ENCODE results near the gene MTX3. TPM values are rescaled to one million over a fixed set of nuclear protein-coding genes. Genes with fewer than 3 reads are reported as not detected.

MTX3 gene
- total and polyA plus RNA-seq, 4 donors: 2.3 to 7.6 (median 4.4) TPM

DNA sequence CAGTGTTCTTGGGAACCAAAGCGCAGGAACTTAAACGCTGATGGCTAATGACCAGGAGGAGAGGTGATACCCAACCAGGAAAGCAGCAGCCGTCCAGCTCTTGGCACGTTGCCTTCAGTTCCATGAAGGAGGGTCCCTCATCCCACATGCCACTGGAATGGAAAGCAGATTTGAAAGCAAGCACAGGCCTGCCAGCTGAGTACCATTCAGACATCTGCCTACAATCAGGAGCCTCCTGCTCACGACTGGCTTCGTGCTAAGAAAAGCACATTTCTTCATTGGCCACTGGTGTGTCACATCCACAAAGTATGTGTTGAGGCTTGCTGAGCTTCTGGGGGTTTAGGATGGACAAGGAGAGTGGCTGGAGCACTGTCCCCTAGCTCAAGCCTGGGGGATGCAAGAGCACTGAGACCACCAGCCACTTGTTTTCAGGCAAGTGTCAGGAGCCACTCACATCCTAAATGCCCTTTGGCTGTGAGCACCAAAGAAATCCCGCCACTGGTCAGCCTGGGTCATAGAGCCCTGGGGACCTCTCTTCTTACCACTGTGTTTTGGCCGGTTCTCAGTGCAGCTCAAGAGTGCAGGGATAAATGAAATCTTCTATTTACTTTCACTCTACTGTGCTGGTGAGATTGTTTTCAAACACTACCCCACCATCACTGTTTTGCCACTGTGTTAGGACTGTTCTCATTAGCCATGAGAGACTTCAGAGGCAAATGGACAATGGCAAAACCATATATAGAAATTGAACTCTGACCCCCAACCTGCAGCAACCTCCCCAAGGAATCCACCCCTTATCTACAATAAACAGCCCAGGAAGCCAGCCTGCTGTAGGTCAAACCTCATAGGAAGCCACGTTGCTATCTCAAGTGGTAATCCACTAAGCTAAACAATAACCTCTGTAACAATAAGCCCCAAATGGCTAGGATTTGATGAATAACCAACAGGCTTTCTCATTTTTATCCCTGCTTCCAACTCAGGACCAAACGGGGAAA is 58.3 kb downstream of the MTX3 start (continued):
- TF ChIP-seq, protein P1, sequence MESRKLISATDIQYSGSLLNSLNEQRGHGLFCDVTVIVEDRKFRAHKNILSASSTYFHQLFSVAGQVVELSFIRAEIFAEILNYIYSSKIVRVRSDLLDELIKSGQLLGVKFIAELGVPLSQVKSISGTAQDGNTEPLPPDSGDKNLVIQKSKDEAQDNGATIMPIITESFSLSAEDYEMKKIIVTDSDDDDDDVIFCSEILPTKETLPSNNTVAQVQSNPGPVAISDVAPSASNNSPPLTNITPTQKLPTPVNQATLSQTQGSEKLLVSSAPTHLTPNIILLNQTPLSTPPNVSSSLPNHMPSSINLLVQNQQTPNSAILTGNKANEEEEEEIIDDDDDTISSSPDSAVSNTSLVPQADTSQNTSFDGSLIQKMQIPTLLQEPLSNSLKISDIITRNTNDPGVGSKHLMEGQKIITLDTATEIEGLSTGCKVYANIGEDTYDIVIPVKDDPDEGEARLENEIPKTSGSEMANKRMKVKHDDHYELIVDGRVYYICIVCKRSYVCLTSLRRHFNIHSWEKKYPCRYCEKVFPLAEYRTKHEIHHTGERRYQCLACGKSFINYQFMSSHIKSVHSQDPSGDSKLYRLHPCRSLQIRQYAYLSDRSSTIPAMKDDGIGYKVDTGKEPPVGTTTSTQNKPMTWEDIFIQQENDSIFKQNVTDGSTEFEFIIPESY (IDR thresholded peaks at IDR 0.05): no peak
- TF ChIP-seq SP1 (IDR thresholded peaks at IDR 0.05) (no peak), NR2F2 (IDR thresholded peaks at IDR 0.05) (no peak), FOXA2 (IDR thresholded peaks at IDR 0.05) (no peak)

GRCh38 chr5:79931866-79932265 is 59.2 kb downstream of the MTX3 start:
- WGBS: 85% methylated on average over 4 of the region's 4 CpGs
- TF ChIP-seq EGR1 (IDR thresholded peaks at IDR 0.05; ENCODE audit: low read depth in 2 of 2) (no peak), HNF4A (conservative IDR thresholded peaks at IDR 0.05) (no peak), RAD21 (IDR thresholded peaks at IDR 0.05) (no peak), SP1 (IDR thresholded peaks at IDR 0.05) (no peak), MAX (IDR thresholded peaks at IDR 0.05) (no peak), FOXA1 (IDR thresholded peaks at IDR 0.05) (no peak), RXRA (IDR thresholded peaks at IDR 0.05) (no peak), REST (IDR thresholded peaks at IDR 0.05) (no peak), YY1 (IDR thresholded peaks at IDR 0.05) (no peak), HNF4G (IDR thresholded peaks at IDR 0.05) (no peak), TAF1 (conservative IDR thresholded peaks at IDR 0.05) (no peak), GABPA (IDR thresholded peaks at IDR 0.05 in 1 of 2, conservative IDR thresholded peaks at IDR 0.05 in 1 of 2) (no peak)
- TF ChIP-seq, protein P2, sequence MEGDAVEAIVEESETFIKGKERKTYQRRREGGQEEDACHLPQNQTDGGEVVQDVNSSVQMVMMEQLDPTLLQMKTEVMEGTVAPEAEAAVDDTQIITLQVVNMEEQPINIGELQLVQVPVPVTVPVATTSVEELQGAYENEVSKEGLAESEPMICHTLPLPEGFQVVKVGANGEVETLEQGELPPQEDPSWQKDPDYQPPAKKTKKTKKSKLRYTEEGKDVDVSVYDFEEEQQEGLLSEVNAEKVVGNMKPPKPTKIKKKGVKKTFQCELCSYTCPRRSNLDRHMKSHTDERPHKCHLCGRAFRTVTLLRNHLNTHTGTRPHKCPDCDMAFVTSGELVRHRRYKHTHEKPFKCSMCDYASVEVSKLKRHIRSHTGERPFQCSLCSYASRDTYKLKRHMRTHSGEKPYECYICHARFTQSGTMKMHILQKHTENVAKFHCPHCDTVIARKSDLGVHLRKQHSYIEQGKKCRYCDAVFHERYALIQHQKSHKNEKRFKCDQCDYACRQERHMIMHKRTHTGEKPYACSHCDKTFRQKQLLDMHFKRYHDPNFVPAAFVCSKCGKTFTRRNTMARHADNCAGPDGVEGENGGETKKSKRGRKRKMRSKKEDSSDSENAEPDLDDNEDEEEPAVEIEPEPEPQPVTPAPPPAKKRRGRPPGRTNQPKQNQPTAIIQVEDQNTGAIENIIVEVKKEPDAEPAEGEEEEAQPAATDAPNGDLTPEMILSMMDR (IDR thresholded peaks at IDR 0.05; ENCODE audit: low read depth, low read length, missing input control): no peak
- TF ChIP-seq, protein P3, sequence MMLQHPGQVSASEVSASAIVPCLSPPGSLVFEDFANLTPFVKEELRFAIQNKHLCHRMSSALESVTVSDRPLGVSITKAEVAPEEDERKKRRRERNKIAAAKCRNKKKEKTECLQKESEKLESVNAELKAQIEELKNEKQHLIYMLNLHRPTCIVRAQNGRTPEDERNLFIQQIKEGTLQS (IDR thresholded peaks at IDR 0.05): no peak
- Histone ChIP-seq H3K9me3 (ENCODE audit: control insufficient read depth in 4 of 4, low read length in 3 of 4) (peaks cover 0 to 5% (median 2%) of the 10 kb centered on the region in 4 donors), H3K27ac (ENCODE audit: low read depth in 1 of 2, low read length in 2 of 2) (no peak overlapping the region), H3K27me3 (ENCODE audit: control insufficient read depth in 4 of 4, insufficient read depth in 4 of 4, low read length in 3 of 4) (no peaks in the 10 kb centered on the region), H3K36me3 (ENCODE audit: control insufficient read depth in 4 of 4, insufficient read depth in 3 of 4, low read depth in 1 of 4, low read length in 3 of 4) (no peaks in the 10 kb centered on the region), H3K9ac (ENCODE audit: low read depth in 1 of 2, low read length in 2 of 2) (no peak overlapping the region), H3K4me3 (ENCODE audit: low read depth in 1 of 3, low read length in 3 of 3) (no peak overlapping the region), H3K4me1 (ENCODE audit: control insufficient read depth in 4 of 4, insufficient read depth in 4 of 4, low read length in 3 of 4) (no peaks in the 10 kb centered on the region)
- no peak for DNase-seq (ENCODE audit: low spot score)
